Fibroblast of lung (primary cell): ENCODE data around the gene ABCG4.

ENCODE experiments used
- EZH2 ChIP-seq: IDR thresholded peaks from 2 replicates; pipeline ENCODE4 v1.5.1; 2012; ENCODE audit warnings: low read length, control low read depth, mild to moderate bottlenecking; ENCODE audit errors: missing control alignments
- TF ChIP-seq, protein P1 (sequence below), 2 donors: IDR thresholded peaks in 1 of 2; conservative IDR thresholded peaks in 1 of 2; 1 replicate in 1 of 2; 2 replicates in 1 of 2; pipeline ENCODE4 v1.5.1; 2011 to 2012; ENCODE audit warnings: low read length in 2 of 2, control low read depth in 1 of 2, inconsistent platforms in 1 of 2, low read depth in 1 of 2, mild to moderate bottlenecking in 1 of 2

DNA sequence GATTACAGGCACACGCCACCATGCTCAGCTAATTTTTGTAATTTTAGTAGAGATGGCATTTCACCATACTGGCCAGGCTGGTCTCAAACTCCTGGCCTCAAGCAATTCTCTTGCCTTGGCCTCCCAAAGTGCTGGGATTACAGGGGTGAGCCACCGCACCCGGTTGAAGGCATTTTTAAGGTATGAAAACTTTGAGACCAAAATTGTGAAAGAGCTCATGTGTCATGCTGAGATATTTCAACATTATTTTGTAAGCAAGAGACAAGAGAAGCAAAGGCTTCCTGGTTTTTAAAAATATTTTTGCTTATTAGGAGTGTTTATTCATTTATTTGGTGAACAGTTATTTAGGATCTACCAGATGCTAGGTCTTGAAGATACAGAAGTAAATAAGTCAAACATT lies 43.3 kb downstream of the ABCG4 start:
- TF ChIP-seq, protein P1, sequence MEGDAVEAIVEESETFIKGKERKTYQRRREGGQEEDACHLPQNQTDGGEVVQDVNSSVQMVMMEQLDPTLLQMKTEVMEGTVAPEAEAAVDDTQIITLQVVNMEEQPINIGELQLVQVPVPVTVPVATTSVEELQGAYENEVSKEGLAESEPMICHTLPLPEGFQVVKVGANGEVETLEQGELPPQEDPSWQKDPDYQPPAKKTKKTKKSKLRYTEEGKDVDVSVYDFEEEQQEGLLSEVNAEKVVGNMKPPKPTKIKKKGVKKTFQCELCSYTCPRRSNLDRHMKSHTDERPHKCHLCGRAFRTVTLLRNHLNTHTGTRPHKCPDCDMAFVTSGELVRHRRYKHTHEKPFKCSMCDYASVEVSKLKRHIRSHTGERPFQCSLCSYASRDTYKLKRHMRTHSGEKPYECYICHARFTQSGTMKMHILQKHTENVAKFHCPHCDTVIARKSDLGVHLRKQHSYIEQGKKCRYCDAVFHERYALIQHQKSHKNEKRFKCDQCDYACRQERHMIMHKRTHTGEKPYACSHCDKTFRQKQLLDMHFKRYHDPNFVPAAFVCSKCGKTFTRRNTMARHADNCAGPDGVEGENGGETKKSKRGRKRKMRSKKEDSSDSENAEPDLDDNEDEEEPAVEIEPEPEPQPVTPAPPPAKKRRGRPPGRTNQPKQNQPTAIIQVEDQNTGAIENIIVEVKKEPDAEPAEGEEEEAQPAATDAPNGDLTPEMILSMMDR (conservative IDR thresholded peaks at IDR 0.05 in 1 of 2, IDR thresholded peaks at IDR 0.05 in 1 of 2; ENCODE audit: low read depth in 1 of 2, low read length in 2 of 2): no peak
- TF ChIP-seq EZH2: no peak
